T-helper 1 cell treated with Interleukin-12 subunit alpha and Interleukin-12 subunit beta and Interleukin-4 antibody, amounts not matched to agents 30 μg/mL and 1 μg/mL, for 36 hours (primary cell): Measurements from ENCODE around the gene CRTC2.
A peak's percentile ranks its signal among the peaks of the same experiment; 100 is the strongest.
"Not testable (repeated sequence)": the region's sequence is repeated elsewhere in the genome, so short reads cannot be mapped to it uniquely, and the experiment has no call there.

Source experiments
- H3K27ac Mint-ChIP-seq: one replicate; pipeline ENCODE4 v1.8.0; 2021; ENCODE audit warnings: mild to moderate bottlenecking, mixed read lengths
- H3K27me3 Mint-ChIP-seq: one replicate; pipeline ENCODE4 v1.8.0; 2021; ENCODE audit warnings: low read depth, mixed read lengths
- H3K36me3 Mint-ChIP-seq: one replicate; pipeline ENCODE4 v1.8.0; 2021; ENCODE audit warnings: low read depth, mixed read lengths
- H3K4me1 Mint-ChIP-seq: one replicate; pipeline ENCODE4 v1.8.0; 2021; ENCODE audit warnings: low read depth, mixed read lengths
- H3K4me3 Mint-ChIP-seq: one replicate; pipeline ENCODE4 v1.8.0; 2021; ENCODE audit warnings: mild to moderate bottlenecking, moderate library complexity, mixed read lengths
- H3K9me3 Mint-ChIP-seq: one replicate; pipeline ENCODE4 v1.8.0; 2021; ENCODE audit warnings: mixed read lengths

The CRTC2 gene

GRCh38 chr1:153919876-153920852, 38.2 kb downstream of the CRTC2 start:
- Mint-ChIP-seq H3K27me3 (no peaks in the 10 kb centered on the region), H3K9me3 (no peaks in the 10 kb centered on the region), H3K4me3 (peak overlapping the region; percentile 86), H3K27ac (peak overlapping the region; percentile 65), H3K4me1 (peaks cover 34% of the 10 kb centered on the region), H3K36me3 (peaks cover 12% of the 10 kb centered on the region)

GRCh38 chr1:153916297-153916696, 42.1 kb downstream of the CRTC2 start:
- Mint-ChIP-seq H3K27ac (no peak overlapping the region), H3K4me3 (no peak overlapping the region), H3K27me3 (no peaks in the 10 kb centered on the region), H3K36me3 (peaks cover 16% of the 10 kb centered on the region), H3K4me1 (peaks cover 31% of the 10 kb centered on the region), H3K9me3 (no peaks in the 10 kb centered on the region)

GRCh38 chr1:153912349-153912748, 46.1 kb downstream of the CRTC2 start:
- peaks cover 17% of the 10 kb centered on the region for H3K36me3 Mint-ChIP-seq
- no peak overlapping the region for H3K4me3 Mint-ChIP-seq
- no peak overlapping the region for H3K27ac Mint-ChIP-seq
- no peaks in the 10 kb centered on the region for H3K27me3 Mint-ChIP-seq
- H3K4me1 Mint-ChIP-seq = peaks cover 9% of the 10 kb centered on the region
- no peaks in the 10 kb centered on the region for H3K9me3 Mint-ChIP-seq

GRCh38 chr1:153910560-153910959, 47.9 kb downstream of the CRTC2 start:
- H3K4me1 Mint-ChIP-seq = peaks cover 17% of the 10 kb centered on the region
- H3K27me3 Mint-ChIP-seq, H3K4me3 Mint-ChIP-seq, H3K27ac Mint-ChIP-seq, H3K9me3 Mint-ChIP-seq: not testable (repeated sequence)
- peaks cover 17% of the 10 kb centered on the region for H3K36me3 Mint-ChIP-seq

GRCh38 chr1:153908071-153908470, 50.3 kb downstream of the CRTC2 start:
- Mint-ChIP-seq H3K9me3 (no peaks in the 10 kb centered on the region), H3K4me1 (peaks cover 13% of the 10 kb centered on the region), H3K27me3 (no peaks in the 10 kb centered on the region), H3K36me3 (peaks cover 17% of the 10 kb centered on the region), H3K27ac (no peak overlapping the region), H3K4me3 (no peak overlapping the region)

- H3K27me3 Mint-ChIP-seq = no peaks in the 10 kb centered on the region
- no peaks in the 10 kb centered on the region for H3K9me3 Mint-ChIP-seq
- H3K27ac Mint-ChIP-seq = no peak overlapping the region
- peaks cover 13% of the 10 kb centered on the region for H3K36me3 Mint-ChIP-seq
- no peak overlapping the region for H3K4me3 Mint-ChIP-seq
- peaks cover 13% of the 10 kb centered on the region for H3K4me1 Mint-ChIP-seq
Observed at GRCh38 chr1:153907134-153907533, 51.3 kb downstream of the CRTC2 start.

- peaks cover 8% of the 10 kb centered on the region for H3K36me3 Mint-ChIP-seq
- no peaks in the 10 kb centered on the region for H3K9me3 Mint-ChIP-seq
- peaks cover 10% of the 10 kb centered on the region for H3K4me1 Mint-ChIP-seq
- H3K27me3 Mint-ChIP-seq = no peaks in the 10 kb centered on the region
- H3K4me3 Mint-ChIP-seq = no peak overlapping the region
- H3K27ac Mint-ChIP-seq = no peak overlapping the region
Observed at GRCh38 chr1:153906396-153906795, 52.0 kb downstream of the CRTC2 start.

- H3K4me3 Mint-ChIP-seq, H3K9me3 Mint-ChIP-seq, H3K36me3 Mint-ChIP-seq, H3K27ac Mint-ChIP-seq, H3K27me3 Mint-ChIP-seq: not testable (repeated sequence)
- peaks cover 10% of the 10 kb centered on the region for H3K4me1 Mint-ChIP-seq
Observed at GRCh38 chr1:153905908-153906307, 52.5 kb downstream of the CRTC2 start.

- H3K4me1 Mint-ChIP-seq = peaks cover 9% of the 10 kb centered on the region
- no peak overlapping the region for H3K27ac Mint-ChIP-seq
- H3K36me3 Mint-ChIP-seq = peaks cover 8% of the 10 kb centered on the region
- no peaks in the 10 kb centered on the region for H3K9me3 Mint-ChIP-seq
- H3K4me3 Mint-ChIP-seq = no peak overlapping the region
- no peaks in the 10 kb centered on the region for H3K27me3 Mint-ChIP-seq
Observed at GRCh38 chr1:153903841-153904455, 54.5 kb downstream of the CRTC2 start.

- H3K4me1 Mint-ChIP-seq = peaks cover 7% of the 10 kb centered on the region
- peaks cover 8% of the 10 kb centered on the region for H3K36me3 Mint-ChIP-seq
- H3K4me3 Mint-ChIP-seq = no peak overlapping the region
- H3K9me3 Mint-ChIP-seq = no peaks in the 10 kb centered on the region
- no peak overlapping the region for H3K27ac Mint-ChIP-seq
- no peaks in the 10 kb centered on the region for H3K27me3 Mint-ChIP-seq
Observed at GRCh38 chr1:153899509-153899908, 58.9 kb downstream of the CRTC2 start.
